NCI-H69 (cell line): ENCODE measurements around the gene ACSF3.

ENCODE experiments used
- DNase-seq: peaks from one replicate; lab custom pipeline; 2025; lab: John Stamatoyannopoulos, UW

ACSF3 gene

DNA sequence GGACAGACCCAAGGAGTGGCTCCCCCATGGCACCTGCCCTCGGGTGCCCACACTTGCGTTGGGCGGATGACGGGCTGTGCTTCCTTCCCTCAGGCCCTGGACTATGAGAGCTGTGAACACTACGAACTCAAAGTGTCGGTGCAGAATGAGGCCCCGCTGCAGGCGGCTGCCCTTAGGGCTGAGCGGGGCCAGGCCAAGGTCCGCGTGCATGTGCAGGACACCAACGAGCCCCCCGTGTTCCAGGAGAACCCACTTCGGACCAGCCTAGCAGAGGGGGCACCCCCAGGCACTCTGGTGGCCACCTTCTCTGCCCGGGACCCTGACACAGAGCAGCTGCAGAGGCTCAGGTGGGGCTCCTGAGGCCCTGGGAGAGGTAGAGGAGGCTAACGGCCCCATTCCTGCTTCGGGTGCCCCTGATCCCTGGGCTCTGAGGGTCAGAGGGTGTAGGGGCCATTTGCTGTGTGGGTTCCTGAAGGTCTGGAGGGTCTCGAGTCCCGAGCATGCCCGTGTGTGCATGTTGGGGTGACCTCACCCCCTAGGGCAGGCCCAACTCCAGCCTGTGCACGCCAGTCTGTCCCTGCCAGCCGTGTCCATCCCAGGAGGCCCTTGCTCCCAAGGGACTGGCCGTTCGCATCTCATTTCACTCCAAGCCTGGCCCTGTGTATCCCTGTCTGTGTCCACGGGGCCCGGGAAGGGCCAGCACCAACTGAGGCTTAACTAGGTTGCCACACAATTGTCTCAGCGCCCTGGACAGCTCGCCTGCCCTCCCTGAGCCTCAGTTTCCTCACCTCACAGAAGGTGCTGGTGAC lies 96.7 kb downstream of the ACSF3 start:
- DNase-seq, result no peak

DNA sequence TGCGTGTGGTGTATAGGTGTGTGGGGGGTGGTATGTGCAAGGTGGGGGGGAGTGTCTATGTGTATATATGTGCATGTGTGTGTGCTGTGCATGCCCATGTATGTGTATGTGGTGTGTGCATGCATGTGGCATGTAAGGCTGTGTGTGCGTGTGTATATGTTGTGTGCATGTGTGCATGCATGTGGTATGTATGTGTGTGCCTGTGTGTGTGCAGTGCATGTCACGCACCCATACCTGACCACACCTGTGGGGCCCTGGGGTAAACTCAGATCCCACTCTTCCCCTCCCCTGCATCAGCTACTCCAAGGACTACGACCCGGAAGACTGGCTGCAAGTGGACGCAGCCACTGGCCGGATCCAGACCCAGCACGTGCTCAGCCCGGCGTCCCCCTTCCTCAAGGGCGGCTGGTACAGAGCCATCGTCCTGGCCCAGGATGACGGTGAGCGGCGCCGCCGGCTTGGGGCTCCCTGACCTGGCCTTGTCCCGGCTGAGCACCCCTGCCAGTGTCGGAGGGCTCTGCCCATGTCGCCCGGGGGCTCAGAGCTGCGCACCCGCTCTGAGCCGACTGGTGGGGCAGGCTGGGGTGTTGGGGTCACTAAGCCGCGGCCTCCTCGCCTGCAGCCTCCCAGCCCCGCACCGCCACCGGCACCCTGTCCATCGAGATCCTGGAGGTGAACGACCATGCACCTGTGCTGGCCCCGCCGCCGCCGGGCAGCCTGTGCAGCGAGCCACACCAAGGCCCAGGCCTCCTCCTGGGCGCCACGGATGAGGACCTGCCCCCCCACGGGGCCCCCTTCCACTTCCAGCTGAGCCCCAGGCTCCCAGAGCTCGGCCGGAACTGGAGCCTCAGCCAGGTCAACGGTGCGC lies 97.6 kb downstream of the ACSF3 start:
- DNase-seq, result no peak

DNA sequence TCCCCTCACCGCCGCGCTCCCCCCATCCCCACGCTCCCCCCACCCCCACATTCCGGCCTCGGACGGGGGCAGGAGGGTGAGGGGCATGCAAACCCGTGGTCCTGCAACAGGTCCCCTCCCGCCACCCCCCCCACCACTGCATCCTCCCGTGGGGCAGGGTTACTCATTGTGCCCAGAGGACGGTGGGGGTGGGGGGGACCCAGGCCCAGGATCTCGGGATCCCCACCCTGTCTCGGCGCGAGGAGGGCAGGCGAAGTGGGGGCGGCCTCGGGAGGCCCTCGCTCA lies 98.2 kb downstream of the ACSF3 start:
- DNase-seq, result no peak

DNA sequence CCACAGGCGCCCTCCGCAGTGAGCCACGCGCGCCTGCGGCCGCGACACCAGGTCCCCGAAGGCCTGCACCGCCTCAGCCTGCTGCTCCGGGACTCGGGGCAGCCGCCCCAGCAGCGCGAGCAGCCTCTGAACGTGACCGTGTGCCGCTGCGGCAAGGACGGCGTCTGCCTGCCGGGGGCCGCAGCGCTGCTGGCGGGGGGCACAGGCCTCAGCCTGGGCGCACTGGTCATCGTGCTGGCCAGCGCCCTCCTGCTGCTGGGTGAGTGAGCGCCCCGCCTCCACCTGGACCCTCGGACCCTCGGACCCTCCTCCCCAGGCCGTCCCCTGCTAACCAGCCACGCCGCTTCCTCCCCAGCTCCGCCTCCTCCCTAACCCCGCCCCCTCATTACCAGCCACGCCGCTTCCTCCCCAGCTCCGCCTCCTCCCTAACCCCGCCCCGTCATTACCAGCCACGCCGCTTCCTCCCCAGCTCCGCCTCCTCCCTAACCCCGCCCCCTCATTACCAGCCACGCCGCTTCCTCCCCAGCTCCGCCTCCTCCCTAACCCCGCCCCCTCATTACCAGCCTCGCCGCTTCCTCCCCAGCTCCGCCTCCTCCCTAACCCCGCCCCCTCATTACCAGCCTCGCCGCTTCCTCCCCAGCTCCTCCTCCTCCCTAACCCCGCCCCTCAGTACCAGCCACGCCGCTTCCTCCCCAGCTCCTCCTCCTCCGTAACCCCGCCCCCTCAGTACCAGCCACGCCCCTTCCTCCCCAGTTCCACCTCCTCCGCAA lies 98.7 kb downstream of the ACSF3 start:
- DNase-seq, result peak; percentile 56

DNA sequence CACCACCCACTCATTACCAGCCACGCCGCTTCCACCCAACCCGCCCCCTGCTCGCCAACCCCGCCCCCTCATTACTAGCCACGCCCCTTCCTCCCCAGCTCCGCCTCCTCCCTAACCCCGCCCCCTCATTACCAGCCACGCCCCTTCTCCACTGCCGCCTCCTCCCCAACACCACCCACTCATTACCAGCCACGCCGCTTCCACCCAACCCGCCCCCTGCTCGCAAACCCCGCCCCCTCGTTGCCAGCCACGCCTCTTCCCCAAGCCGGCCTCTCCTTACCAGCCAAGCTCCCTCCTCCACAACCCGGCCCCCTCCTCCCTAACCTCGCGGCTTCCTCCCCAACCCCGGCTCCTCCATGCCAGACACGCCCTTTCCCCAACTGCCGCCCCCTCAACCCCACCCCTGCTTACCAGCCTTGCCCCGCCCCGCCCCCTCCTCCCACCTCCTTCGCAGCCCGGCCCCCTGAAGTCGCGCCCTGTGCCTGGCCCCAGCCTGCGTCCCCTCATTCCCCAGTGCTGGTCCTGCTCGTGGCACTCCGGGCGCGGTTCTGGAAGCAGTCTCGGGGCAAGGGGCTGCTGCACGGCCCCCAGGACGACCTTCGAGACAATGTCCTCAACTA lies 99.4 kb downstream of the ACSF3 start:
- peak; percentile 57 for DNase-seq

DNA sequence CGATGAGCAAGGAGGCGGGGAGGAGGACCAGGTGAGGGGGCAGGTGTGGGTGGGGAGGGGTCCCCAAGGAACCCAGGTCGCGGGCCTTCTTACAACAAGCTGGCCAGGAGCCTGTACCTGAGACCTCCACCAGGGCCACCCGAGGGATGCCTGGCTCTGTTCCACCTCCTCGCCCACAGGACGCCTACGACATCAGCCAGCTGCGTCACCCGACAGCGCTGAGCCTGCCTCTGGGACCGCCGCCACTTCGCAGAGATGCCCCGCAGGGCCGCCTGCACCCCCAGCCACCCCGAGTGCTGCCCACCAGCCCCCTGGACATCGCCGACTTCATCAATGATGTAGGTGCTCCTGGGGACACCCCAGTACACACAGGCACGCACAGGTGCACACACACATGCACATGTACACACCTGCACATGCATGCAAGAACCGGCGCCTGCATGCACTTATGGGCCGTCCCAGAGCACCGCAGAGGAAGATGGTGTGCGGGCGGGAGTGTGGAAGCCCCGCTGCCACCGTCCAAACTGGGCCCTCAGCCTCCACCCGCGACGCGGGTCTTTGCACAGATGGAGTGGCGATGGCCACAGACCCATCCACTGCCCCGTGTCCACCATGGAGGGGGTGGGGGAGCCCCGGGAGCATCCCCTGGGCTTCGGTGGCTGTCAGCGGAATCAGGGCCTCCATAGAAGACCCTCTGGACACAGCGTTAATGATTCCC lies 100.1 kb downstream of the ACSF3 start:
- DNase-seq, result peak; percentile 28

DNA sequence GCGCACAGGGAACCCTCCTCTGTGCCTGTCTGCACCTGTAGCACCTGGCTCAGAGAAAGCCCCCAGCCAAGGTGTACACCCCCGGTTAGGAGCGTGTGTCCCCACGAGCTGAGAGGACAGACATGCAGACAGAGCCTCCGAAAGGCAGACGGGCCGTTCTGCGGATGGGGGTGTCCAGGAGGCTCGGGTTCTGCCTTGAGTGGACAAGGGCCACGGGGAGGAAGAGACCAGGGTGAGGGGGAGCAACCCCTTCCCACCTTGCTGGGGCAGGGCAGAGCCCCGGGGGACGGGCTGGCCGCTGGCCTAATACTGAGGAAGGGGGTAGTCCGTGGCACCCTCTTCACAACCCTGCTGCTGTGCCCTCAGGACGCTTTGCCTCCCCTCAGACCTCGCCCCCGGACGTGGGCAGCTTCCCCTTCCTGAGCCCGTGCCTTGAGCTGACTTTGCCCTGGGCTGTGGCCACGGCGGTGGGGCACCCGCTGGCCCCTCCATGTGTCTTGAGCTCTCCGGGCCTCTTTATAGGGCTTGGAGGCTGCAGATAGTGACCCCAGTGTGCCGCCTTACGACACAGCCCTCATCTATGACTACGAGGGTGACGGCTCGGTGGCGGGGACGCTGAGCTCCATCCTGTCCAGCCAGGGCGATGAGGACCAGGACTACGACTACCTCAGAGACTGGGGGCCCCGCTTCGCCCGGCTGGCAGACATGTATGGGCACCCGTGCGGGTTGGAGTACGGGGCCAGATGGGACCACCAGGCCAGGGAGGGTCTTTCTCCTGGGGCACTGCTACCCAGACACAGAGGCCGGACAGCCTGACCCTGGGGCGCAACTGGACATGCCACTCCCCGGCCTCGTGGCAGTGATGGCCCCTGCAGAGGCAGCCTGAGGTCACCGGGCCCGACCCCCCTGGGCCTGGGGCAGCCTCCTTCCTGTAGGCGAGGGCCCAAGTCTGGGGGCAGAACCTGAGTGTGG lies 101.0 kb downstream of the ACSF3 start:
- DNase-seq, result no peak

DNA sequence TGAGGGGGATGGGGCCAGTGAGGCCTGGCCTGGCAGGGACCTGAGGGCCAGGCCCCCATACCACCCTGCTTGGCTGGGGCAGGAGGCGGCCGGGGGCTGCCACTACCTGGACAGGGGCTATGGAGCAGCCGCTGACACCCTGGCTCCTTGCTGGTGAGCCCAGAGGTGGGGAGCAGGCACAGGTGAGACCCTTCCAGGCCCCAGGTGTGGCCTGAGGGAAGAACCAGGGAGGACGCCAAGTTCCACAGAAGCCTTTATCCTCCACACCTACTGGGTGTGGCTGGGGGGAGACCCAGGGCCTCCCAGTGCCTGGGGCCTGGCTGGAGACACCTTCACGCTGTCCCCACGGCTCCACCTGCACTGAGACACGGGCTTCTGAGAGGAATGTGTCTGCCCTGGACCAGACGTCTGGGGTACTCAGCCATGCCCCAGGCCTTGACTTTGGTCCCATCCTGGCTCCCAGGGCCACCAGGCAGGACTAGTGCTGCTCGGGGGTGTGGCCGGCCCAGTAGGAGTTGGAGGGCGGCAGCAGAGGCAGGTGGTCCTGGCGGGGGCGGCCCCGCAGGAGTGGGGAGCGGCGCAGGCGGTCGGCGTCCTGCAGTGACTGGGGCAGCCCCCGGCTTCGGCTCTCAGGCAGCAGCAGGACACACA lies 102.0 kb downstream of the ACSF3 start:
- DNase-seq, result no peak

DNA sequence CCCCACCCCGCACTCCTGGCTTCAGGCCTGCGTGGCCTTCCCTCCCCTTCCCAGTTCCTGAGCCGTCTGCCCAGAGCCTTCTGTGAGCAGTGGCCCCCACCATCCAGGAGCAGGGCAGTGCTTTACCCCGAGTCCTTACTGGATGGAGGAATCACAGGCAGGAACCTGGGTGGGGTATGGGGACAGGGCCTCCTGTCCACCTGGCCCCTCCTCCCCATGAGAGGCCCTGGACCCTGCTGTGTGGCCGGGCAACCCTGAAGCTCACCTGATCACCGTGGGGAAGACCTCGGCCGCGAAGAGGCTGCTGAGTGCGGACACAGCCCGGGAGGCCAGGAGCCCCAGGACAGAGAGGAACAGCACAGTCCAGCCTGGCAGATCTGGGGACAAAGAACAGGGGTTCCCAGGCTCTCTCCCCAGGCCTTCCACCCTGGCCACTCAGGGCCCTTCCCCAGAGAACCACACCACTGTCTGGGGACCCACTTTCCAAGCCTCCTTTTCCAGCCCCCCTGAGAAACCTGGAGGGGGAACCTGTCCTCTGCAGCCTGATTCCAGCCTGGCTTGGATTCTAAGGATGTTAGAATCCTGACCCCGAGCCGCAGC lies 103.5 kb downstream of the ACSF3 start:
- no peak for DNase-seq

DNA sequence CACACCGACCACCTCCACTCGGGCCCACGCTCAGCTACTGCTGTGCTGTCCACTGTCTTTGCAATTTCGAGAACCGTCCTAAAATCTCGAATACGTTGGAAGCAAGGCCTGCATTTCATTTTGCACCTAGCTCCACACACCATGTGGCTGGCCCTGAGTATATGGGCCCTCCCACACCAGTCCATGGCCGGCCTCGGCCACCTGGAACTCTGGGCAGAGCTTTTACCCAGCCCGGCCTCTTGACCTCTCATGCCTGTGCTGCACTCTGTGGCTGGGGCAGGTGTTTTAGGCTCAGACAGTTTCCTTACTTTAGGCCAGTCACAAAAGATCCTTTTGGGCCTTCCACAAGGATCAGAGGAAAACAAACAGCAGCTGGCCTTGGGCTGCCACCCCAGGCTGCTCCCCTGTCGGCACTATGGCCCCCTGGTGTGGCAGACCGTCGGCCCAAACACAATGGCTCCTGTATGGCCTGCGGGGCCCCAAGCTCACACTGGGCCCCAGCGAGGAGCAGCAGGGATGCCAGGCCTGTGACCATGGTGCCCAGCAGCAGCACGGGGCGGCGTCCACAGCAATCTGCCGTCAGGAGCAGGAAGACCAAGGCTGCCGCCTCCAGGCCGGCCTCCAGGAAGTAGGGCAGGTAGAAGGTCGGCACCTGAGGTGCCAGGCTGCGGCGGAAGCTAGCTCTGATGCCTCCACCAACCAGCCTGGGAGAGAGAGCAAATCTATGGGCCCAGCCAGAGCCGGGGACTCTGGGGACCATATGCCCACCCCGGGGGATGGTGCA lies 104.2 kb downstream of the ACSF3 start:
- DNase-seq, result peak; percentile 9

DNA sequence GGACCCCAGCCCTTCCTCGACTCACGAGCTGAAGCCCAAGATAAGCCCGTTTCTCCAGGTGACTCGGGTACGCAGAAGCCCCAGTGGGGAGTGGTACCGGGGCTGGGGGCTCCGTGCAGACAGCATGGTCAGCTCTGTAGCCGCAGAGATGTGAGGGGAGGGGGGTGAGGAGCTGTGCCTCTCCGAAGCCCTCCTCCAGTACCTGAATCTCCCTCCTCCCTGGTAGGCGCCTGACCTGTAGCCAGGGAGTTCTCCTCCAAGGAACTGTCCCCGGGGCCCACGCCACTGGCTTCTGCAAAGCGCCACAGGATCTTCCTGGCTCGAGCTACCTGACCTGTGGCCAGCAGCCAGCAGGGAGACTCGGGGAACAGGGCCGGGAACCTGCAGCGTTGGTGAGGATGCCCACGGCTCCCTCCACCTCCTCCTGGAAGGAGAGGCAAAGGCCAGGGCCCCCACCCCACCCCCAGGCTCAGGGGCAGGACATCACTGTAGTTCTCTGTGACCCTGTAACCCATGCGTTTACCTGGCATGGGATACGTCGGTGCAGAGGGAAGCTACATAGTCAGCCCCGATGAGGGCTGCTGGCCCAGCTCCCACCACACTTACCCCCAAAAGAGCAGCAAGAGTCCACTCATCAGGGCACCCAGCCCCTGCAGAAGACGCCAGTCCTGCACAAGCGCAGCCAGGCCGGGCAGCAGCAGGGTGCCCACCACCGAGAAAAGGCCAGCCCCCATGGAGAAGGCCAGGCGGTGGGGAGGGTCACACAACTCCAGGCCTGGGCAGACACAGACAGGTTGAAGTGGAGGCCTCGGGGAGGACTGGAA lies 105.0 kb downstream of the ACSF3 start:
- DNase-seq, result no peak

DNA sequence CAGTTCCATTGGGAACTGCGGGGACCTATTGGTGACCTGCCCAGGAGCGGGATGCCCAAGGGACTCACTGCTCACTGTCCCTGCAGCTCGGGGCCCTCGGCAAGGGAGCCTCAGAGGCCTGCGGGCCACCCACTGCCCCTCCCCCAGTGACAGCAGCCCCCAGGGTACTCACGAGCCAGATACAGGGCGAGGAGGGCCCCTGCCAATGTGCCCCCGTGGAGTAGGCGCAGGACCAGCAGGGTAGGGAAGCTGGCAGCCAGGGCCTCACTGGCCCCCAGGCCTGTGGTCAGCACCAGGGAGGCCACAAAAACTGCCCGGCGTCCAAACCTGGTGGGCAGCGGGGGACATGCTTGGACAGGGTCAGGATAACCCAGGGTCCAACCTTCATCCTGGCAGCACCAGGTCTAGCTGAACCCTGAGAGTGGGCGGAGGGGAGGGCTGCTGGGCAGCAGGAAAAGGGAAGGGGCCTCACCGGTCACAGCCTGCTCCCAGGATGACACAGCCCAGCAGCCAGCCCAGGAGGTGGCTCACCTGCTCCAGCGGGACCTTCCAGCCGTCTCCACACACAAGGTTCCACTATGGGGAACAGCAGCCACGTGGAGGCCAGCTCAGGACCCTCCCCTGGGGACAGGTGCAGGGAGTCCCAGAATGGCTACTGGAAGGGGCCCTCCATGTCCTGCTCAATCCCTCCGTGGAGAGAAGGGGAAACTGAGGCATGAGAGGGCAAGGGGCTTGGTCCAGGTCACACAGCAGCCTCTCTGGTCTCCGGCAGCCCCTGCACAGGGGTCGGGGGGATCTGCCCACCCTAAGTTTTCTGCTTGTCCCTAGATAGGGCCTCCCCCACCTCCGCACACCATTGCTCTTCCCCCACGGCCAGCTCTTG lies 105.8 kb downstream of the ACSF3 start:
- no peak for DNase-seq

DNA sequence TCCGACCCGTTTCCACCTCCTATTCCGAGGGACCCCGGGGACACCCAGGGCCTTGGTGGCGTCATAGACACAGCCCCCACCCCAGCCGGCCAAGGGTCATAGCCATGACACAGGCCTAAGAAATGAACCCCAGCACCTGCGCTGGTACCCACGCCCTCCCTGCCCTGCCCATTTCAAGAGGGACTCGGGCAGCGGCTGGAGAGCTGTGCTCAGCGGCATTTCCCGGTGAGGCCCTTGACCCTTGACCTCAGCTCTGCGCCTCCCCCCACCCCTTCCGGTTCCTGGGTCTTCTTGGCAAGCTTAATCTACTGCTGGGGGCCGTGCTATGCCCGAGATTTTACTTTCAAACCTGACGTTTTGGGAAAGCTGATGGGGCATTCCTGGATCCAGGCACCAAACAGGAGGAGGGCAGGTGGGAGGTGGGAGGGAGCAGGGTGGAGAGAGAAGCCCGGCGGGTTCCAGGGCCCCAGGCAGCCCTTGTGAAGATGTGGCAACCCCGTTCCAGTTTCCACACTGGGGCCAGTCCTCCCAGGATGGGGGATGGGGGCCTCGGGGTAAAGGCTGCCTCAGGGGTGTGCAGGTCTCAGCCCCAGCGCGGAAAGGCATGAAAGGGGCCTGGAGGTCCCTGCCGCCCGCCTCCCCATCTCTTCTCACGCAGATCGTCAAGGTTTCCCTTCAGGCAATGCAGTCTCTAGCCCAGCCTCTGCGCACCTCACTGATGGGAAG lies 106.6 kb downstream of the ACSF3 start, which contains the start of gene SLC22A31:
Gene SLC22A31, minus strand, starts transcription at position 414 of the 726 bp plus-strand sequence. Its CDS starts 36 bp downstream, at position 378.
- peak; percentile 8 for DNase-seq

DNA sequence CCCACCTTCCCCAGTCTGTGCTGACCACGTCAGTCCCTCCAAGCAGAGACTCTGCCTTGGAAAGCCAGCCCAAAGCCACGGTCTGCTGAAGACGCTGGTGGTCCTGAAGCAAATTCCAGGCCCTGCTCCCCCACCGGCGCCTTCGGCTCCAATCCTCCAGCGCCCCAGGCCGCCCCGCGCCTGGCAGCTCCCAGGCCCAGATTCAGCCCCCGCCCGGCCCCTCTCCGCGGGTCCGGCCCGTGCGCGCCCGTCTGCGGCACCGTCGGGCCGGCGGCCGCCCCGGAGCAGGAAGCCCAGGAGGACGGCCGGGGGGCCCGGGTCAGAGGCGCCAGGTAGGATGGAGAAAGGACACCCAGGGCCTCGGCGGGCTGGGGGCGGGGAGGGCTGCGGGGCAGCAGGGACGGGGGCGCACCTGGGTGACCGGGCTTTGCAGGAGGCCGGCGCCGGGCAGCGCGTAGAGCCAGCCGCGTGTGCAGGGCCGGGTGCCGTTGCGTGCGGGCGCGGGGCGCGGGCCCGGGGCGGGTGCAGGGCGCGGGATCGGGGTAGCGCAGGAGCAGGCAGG lies 107.3 kb downstream of the ACSF3 start:
- DNase-seq, result no peak
